Measurements from ENCODE around the gene SOBP.

The SOBP gene

DNA sequence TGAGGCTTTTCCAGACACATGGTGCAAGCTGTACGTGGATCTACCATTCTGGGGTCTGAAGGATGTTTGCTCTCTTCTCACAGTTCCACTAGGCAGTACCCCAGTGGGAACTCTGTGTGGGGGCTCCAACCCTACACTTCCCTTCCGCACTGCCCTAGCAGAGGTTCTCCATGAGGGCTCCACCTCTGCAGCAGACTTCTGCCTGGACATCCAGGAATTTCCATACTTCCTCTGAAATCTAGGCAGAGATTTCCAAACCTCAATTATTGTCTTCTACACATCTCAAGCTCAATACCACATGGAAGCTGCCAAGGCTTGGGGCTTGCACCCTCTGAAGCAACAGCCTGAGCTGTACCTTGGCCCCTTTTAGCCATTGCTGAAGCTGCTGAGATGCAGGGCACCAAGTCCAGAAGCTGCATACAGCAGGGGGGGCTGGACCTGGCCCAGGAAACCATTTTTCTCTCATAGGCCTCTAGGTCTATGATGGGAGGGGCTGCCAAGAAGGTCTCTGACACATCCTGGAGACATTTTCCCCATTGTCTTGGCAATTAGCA, 42.2 kb upstream of the SOBP start:
- no peak overlapping the region for H3K27ac ChIP-seq
- no peak for TF ChIP-seq ZFX (IDR thresholded peaks at IDR 0.05; ENCODE audit: borderline replicate concordance)
- TF ChIP-seq, protein P1, sequence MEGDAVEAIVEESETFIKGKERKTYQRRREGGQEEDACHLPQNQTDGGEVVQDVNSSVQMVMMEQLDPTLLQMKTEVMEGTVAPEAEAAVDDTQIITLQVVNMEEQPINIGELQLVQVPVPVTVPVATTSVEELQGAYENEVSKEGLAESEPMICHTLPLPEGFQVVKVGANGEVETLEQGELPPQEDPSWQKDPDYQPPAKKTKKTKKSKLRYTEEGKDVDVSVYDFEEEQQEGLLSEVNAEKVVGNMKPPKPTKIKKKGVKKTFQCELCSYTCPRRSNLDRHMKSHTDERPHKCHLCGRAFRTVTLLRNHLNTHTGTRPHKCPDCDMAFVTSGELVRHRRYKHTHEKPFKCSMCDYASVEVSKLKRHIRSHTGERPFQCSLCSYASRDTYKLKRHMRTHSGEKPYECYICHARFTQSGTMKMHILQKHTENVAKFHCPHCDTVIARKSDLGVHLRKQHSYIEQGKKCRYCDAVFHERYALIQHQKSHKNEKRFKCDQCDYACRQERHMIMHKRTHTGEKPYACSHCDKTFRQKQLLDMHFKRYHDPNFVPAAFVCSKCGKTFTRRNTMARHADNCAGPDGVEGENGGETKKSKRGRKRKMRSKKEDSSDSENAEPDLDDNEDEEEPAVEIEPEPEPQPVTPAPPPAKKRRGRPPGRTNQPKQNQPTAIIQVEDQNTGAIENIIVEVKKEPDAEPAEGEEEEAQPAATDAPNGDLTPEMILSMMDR (IDR thresholded peaks at IDR 0.05), result no peak

DNA sequence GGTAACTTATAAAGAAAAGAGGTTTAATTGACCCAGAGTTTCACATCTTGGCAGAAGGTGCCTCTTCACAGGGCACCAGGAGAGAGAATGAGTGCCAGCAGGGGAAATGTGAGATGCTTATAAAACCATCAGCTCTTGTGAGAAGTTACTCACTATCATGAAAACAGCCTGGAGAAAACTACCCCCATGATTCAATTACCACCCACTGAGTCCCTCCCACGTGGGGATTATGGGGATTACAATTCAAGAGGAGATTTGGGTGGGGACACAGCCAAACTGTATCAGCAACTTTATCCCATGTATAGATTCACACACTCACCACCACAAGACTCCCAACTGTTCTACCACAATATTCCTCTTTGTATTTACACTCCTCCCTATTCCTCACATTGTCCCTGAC, 41.1 kb upstream of the SOBP start:
- TF ChIP-seq, protein P1 (IDR thresholded peaks at IDR 0.05), result no peak
- TF ChIP-seq ZFX (IDR thresholded peaks at IDR 0.05; ENCODE audit: borderline replicate concordance), result no peak
- no peak overlapping the region for H3K27ac ChIP-seq

DNA sequence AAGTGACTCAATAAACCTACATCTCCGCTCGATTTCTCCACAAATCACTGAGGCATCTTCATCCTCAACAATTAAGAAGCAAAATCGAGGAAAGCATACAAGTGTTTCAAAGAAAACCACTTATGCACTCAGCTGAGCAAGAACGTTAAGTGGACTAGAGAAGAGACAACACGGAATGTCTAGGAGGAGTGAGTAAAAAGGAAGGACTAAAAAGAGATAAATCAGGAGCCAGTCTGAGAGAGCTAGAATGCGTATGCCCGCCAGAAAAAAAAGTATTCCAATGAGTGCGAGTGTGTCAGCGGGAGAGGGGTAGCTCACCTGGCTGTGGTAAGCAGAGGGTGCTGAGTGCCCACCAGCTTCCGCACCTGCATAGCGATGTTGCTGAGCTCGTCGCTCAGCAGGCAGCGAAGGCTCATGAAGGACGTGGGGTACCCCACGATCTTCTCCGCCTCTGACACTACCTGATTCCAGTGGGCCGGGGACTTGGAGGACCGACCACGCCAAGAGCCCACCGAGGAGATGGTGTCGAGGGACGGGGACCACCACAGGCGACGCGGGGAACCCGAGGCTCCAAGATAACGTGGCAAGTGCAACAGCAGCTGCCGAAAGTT, 31.1 kb upstream of the SOBP start:
- TF ChIP-seq, protein P1 (IDR thresholded peaks at IDR 0.05), result no peak
- TF ChIP-seq ZFX (IDR thresholded peaks at IDR 0.05; ENCODE audit: borderline replicate concordance), result no peak
- peak overlapping the region; percentile 83 for H3K27ac ChIP-seq

DNA sequence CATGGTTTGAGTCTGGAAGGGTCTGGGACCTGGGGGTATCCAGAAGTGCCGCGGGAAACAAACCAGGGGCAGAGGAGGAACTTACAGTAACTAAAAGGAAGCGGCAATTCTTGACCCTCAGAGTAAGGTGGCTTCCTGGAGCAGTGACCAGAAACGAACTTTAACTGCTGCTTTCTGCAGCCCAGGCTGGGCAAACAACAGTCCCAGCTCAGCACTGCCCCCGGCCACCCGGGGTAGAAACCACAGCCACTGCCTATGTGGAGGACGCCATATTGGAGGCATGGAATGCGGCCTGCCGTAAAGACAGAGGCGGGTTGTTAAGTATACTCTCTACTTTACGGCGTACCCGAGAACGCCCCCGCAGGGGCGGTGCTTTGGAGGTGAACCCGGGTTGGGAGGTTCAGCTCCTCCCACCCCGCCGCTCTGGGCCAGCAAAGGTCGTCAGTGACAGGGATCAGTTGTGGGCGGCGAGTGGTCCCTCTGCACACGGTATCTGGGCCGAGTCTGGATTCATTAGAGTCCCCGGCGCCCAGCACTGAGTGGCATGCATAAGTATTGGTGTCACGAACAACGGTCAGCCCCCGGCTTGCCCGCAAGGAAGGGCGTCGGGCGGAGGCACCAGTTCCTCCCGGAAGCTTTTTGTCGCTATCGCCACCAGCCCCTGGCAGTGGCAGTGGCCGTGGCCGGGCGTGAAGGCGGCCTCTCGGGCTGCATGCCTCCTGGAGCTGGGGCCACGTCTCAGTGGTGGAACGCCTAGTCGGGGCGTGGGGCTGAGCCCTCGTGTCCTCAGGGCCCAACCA, 30.4 kb upstream of the SOBP start, which contains the start of gene PDSS2:
Gene PDSS2 (minus strand): TSS at position 282 of the 800 bp plus-strand sequence. CDS start 279 bp downstream, at position 3.
- no peak for TF ChIP-seq ZFX (IDR thresholded peaks at IDR 0.05; ENCODE audit: borderline replicate concordance)
- TF ChIP-seq, protein P1 (IDR thresholded peaks at IDR 0.05), result peak; percentile 78

DNA sequence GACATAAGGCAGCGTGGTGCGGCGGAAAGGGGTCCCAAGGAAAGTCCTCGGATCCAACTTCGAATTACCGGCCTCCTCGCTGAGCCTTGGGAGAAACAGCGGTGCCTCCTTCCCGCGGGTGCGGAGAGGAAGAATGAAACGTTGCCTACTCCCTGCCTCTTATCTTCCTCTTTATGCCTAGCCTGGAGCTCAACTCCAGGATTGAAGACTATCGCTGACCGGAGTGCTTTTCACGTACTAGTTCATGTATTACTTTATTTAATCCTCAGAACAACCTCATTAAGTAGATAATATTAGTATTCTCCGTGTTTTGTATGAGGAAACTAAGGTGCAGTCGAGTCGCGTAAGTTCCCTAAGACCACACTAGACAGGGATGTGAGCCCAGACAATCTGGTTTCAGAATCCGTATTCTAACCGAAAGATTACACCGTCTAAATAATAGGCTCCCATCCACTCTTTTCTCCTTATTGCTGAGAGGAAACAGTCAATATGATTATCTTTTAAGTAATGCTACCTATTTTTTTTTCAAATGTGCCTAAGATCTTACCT, 29.8 kb upstream of the SOBP start:
- TF ChIP-seq ZFX (IDR thresholded peaks at IDR 0.05; ENCODE audit: borderline replicate concordance), result no peak
- TF ChIP-seq, protein P1 (IDR thresholded peaks at IDR 0.05), result no peak
- peak overlapping the region; percentile 83 for H3K27ac ChIP-seq

More for the DNA sequence above, 30.4 kb upstream of the SOBP start, which contains the start of gene PDSS2:
- H3K27ac ChIP-seq, result peak within 1 kb of the TSS; percentile 83

DNA sequence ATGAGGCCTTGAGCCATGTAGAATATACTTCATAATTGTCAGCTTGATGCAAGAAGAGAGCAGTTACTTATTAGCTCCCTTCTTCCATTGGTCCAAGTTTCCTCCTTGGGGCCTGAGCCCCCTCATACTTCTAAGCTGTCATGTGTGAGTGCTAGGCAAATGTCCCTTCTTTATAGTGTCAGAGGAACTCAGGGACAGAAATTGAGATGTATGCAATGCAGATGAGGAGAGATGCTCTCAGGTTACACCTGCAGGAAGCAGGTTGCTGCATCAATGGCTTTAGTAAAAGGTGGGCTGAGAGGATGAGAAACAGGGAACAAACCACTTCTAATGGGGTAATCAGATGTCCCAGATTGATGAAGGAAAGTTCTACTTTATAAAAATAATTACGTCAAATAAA, 23.9 kb upstream of the SOBP start:
- no peak overlapping the region for H3K27ac ChIP-seq
- TF ChIP-seq, protein P1 (IDR thresholded peaks at IDR 0.05), result no peak
- TF ChIP-seq ZFX (IDR thresholded peaks at IDR 0.05; ENCODE audit: borderline replicate concordance), result no peak

Measured in 22Rv1 (cell line).